Measurements from ENCODE around the gene PIMREG.

DNA sequence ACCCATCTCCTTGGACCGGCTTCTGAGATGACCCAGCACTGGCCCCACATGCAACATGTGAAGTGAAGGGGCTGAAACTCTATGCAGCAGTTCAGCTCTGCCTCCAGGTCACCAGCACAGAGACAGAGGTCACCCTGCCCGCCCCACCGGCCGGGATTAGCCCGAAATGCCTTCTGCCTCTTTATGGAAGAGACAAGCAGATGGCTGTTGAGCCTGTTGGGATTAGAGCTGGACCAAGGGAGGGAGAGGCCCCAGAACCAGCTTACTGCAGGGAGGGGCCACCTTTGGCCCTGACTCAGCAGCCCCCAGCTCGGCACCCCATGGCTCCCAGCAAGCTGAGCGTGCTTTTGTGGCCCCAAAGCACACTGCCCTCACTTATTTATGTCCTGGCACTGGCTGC is 15.0 kb upstream of the PIMREG start:
- TF ChIP-seq, protein P1, sequence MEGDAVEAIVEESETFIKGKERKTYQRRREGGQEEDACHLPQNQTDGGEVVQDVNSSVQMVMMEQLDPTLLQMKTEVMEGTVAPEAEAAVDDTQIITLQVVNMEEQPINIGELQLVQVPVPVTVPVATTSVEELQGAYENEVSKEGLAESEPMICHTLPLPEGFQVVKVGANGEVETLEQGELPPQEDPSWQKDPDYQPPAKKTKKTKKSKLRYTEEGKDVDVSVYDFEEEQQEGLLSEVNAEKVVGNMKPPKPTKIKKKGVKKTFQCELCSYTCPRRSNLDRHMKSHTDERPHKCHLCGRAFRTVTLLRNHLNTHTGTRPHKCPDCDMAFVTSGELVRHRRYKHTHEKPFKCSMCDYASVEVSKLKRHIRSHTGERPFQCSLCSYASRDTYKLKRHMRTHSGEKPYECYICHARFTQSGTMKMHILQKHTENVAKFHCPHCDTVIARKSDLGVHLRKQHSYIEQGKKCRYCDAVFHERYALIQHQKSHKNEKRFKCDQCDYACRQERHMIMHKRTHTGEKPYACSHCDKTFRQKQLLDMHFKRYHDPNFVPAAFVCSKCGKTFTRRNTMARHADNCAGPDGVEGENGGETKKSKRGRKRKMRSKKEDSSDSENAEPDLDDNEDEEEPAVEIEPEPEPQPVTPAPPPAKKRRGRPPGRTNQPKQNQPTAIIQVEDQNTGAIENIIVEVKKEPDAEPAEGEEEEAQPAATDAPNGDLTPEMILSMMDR (IDR thresholded peaks at IDR 0.05) = no peak
- no peak for TF ChIP-seq ZFX (IDR thresholded peaks at IDR 0.05; ENCODE audit: borderline replicate concordance)

Measured in 22Rv1 (cell line).